IMR-90 (cell line): ENCODE data around the gene ZNF133. TPM values are rescaled to one million over a fixed set of nuclear protein-coding genes. Genes with fewer than 3 reads are reported as not detected.

ENCODE experiments used
- ATAC-seq: fragments of 200-7000 bp; cut with Tn5 transposase; 2 replicates; pipeline ENCODE4 v1.9.1; 2020; ENCODE audit warnings: low read depth, mild to moderate bottlenecking, moderate library complexity
- BruUV-seq: library from RNA; stranded (reverse); fragments of 400-500 nt; replicated peaks from 2 replicates; lab custom pipeline; 2021; lab: Mats Ljungman, UMichigan
- CTCF ChIA-PET: fragments of 300-600 bp; formaldehyde crosslinking; extraction: SDS; loops from one replicate; lab custom pipeline; 2021; ENCODE audit warnings: antibody characterized with exemption; lab: Yijun Ruan, JAX
- POLR2A ChIA-PET: fragments of 300-600 bp; sonication (Branson Sonifier 250); formaldehyde crosslinking; loops from one replicate; lab custom pipeline; 2022; ENCODE audit warnings: antibody characterized with exemption; ENCODE audit not compliant: unreplicated experiment; lab: Charles Lee
- DNase-seq: peaks from one replicate; pipeline ENCODE4 v3.0.0; 2013
- H2AFZ ChIP-seq: replicated peaks from 2 replicates; pipeline ENCODE3; 2013; ENCODE audit warnings: low read length, mild to moderate bottlenecking; ENCODE audit not compliant: poor library complexity
- H2AK5ac ChIP-seq: 2 replicates; pipeline ENCODE4 v1.6.1; 2013; ENCODE audit warnings: low read depth, low read length, inconsistent platforms
- H2AK9ac ChIP-seq: replicated peaks from 2 replicates; pipeline ENCODE3; 2013; ENCODE audit warnings: mild to moderate bottlenecking, low read depth, low read length, moderate library complexity; ENCODE audit not compliant: poor library complexity
- H2BK120ac ChIP-seq: 2 replicates; pipeline ENCODE4 v1.6.1; 2013; ENCODE audit warnings: low read depth, low read length, inconsistent platforms
- H2BK15ac ChIP-seq: 3 replicates; pipeline ENCODE4 v1.6.1; 2013; ENCODE audit warnings: low read depth, low read length, inconsistent platforms
- H2BK20ac ChIP-seq: 2 replicates; pipeline ENCODE4 v1.6.1; 2013; ENCODE audit warnings: low read depth, mild to moderate bottlenecking, inconsistent platforms, low read length, moderate library complexity
- H2BK5ac ChIP-seq: 2 replicates; pipeline ENCODE4 v1.6.1; 2013; ENCODE audit warnings: mild to moderate bottlenecking, low read depth, low read length, inconsistent platforms; ENCODE audit not compliant: poor library complexity, severe bottlenecking
- H3K14ac ChIP-seq: replicated peaks from 2 replicates; pipeline ENCODE4 v1.6.1; 2013; ENCODE audit warnings: low read depth, low read length, inconsistent platforms
- H3K18ac ChIP-seq: 2 replicates; pipeline ENCODE4 v1.6.1; 2013; ENCODE audit warnings: low read depth, low read length, control low read depth
- H3K23ac ChIP-seq: 2 replicates; pipeline ENCODE4 v1.6.1; 2013; ENCODE audit warnings: low read depth, low read length, inconsistent platforms
- H3K27ac ChIP-seq: 2 replicates; pipeline ENCODE4 v1.5.1; 2013; ENCODE audit warnings: mild to moderate bottlenecking, control low read depth, low read length; ENCODE audit not compliant: insufficient read depth
- H3K27me3 ChIP-seq: 2 replicates; pipeline ENCODE4 v1.6.1; 2013; ENCODE audit warnings: low read length; ENCODE audit not compliant: control insufficient read depth, insufficient read depth
- H3K36me3 ChIP-seq: 2 replicates; pipeline ENCODE4 v1.6.1; 2013; ENCODE audit warnings: low read length, mixed read lengths; ENCODE audit not compliant: control insufficient read depth, insufficient read depth
- H3K4ac ChIP-seq: 2 replicates; pipeline ENCODE4 v1.6.1; 2013; ENCODE audit warnings: low read depth, low read length, inconsistent platforms
- H3K4me1 ChIP-seq: 2 replicates; pipeline ENCODE4 v1.6.1; 2013; ENCODE audit warnings: low read length, mixed read lengths; ENCODE audit not compliant: control insufficient read depth, insufficient read depth
- H3K4me2 ChIP-seq: 2 replicates; pipeline ENCODE4 v1.6.1; 2013; ENCODE audit warnings: low read depth, mild to moderate bottlenecking, control low read depth, low read length, moderate library complexity
- H3K4me3 ChIP-seq: 2 replicates; pipeline ENCODE4 v1.5.1; 2013; ENCODE audit warnings: low read depth, mild to moderate bottlenecking, control low read depth, low read length, moderate library complexity; ENCODE audit not compliant: insufficient read depth
- H3K56ac ChIP-seq: 2 replicates; pipeline ENCODE4 v1.6.1; 2013; ENCODE audit warnings: low read length, inconsistent platforms; ENCODE audit not compliant: insufficient read depth; ENCODE audit errors: extremely low read depth
- H3K79me1 ChIP-seq, 2 experiments: 2 replicates each; pipeline ENCODE4 v1.6.1; 2013; ENCODE audit warnings: low read length in 2 of 2, inconsistent platforms in 1 of 2, low read depth in 1 of 2
- H3K9ac ChIP-seq: 2 replicates; pipeline ENCODE4 v1.6.1; 2013; ENCODE audit warnings: low read depth, low read length, control low read depth
- H3K9me1 ChIP-seq: 2 replicates; pipeline ENCODE4 v1.6.1; 2013; ENCODE audit warnings: low read length, inconsistent platforms; ENCODE audit not compliant: insufficient read depth
- H3K9me3 ChIP-seq: 2 replicates; pipeline ENCODE4 v1.6.1; 2013; ENCODE audit warnings: low read length; ENCODE audit not compliant: control insufficient read depth, insufficient read depth
- H4K20me1 ChIP-seq: 2 replicates; pipeline ENCODE4 v1.6.1; 2013; ENCODE audit warnings: low read length, inconsistent platforms; ENCODE audit not compliant: insufficient read depth
- H4K5ac ChIP-seq: 2 replicates; pipeline ENCODE4 v1.6.1; 2013; ENCODE audit warnings: mild to moderate bottlenecking, low read depth, low read length, control low read depth
- H4K8ac ChIP-seq, 2 experiments: 2 replicates each; pipeline ENCODE4 v1.6.1; 2013; ENCODE audit warnings: low read depth in 2 of 2, low read length in 2 of 2, control low read depth in 1 of 2, inconsistent platforms in 1 of 2
- H4K91ac ChIP-seq: 2 replicates; pipeline ENCODE4 v1.6.1; 2013; ENCODE audit warnings: low read depth, low read length, inconsistent platforms; ENCODE audit not compliant: insufficient read depth
- BHLHE40 ChIP-seq: fragments of 150-350 bp; IDR thresholded peaks from 2 replicates; pipeline ENCODE4 v1.6.1; 2016; ENCODE audit warnings: mild to moderate bottlenecking, low read depth, low read length
- CEBPB ChIP-seq: IDR thresholded peaks from 2 replicates; pipeline ENCODE4 v1.6.1; 2012; ENCODE audit warnings: low read depth, low read length, improper control_type of control experiment
- CHD1 ChIP-seq: IDR thresholded peaks from 2 replicates; pipeline ENCODE4 v1.6.1; 2012; ENCODE audit warnings: low read depth, low read length, improper control_type of control experiment
- ELK1 ChIP-seq: fragments of 150-350 bp; IDR thresholded peaks from 2 replicates; pipeline ENCODE4 v1.6.1; 2016; ENCODE audit warnings: low read depth, mild to moderate bottlenecking, low read length, moderate library complexity, borderline replicate concordance
- FOS ChIP-seq: fragments of 150-350 bp; IDR thresholded peaks from 2 replicates; pipeline ENCODE4 v1.6.1; 2016; ENCODE audit warnings: low read depth, low read length
- MAFK ChIP-seq: IDR thresholded peaks from 2 replicates; pipeline ENCODE4 v1.6.1; 2012; ENCODE audit warnings: low read depth, low read length, improper control_type of control experiment
- MAZ ChIP-seq: IDR thresholded peaks from 2 replicates; pipeline ENCODE4 v1.6.1; 2012; ENCODE audit warnings: low read depth, mild to moderate bottlenecking, low read length, improper control_type of control experiment, moderate library complexity, borderline replicate concordance
- MXI1 ChIP-seq: IDR thresholded peaks from 2 replicates; pipeline ENCODE4 v1.6.1; 2012; ENCODE audit warnings: low read depth, mild to moderate bottlenecking, low read length, moderate library complexity, borderline replicate concordance
- NFE2L2 ChIP-seq: fragments of 150-350 bp; IDR thresholded peaks from 2 replicates; pipeline ENCODE4 v1.6.1; 2016; ENCODE audit warnings: low read depth, mild to moderate bottlenecking, low read length
- POLR2A ChIP-seq: IDR thresholded peaks from 2 replicates; pipeline ENCODE4 v1.6.1; 2012; ENCODE audit warnings: mild to moderate bottlenecking, low read depth, low read length
- RAD21 ChIP-seq: IDR thresholded peaks from 2 replicates; pipeline ENCODE4 v1.6.1; 2012; ENCODE audit warnings: low read length, improper control_type of control experiment
- RCOR1 ChIP-seq: IDR thresholded peaks from 2 replicates; pipeline ENCODE4 v1.6.1; 2012; ENCODE audit warnings: mild to moderate bottlenecking, low read length, improper control_type of control experiment; ENCODE audit not compliant: insufficient replicate concordance
- RFX5 ChIP-seq: IDR thresholded peaks from 2 replicates; pipeline ENCODE4 v1.8.0; 2012; ENCODE audit warnings: low read depth, mild to moderate bottlenecking, low read length, moderate library complexity
- SMC3 ChIP-seq: fragments of 150-350 bp; IDR thresholded peaks from 2 replicates; pipeline ENCODE4 v1.6.1; 2016; ENCODE audit warnings: low read depth, mild to moderate bottlenecking, antibody characterized with exemption, low read length, moderate library complexity
- USF2 ChIP-seq: fragments of 150-350 bp; IDR thresholded peaks from 2 replicates; pipeline ENCODE4 v1.6.1; 2017; ENCODE audit warnings: mild to moderate bottlenecking, antibody characterized with exemption, low read length, low read depth
- WGBS, 2 experiments: methylation state at CpG; one replicate each; pipeline versions ENCODE4 v1.1.5 to v1.1.7; 2013; ENCODE audit warnings: missing lambda C conversion rate in 2 of 2; ENCODE audit not compliant: insufficient read length in 1 of 2; ENCODE audit errors: extremely low coverage in 2 of 2; 5-methylcytosine and 5-hydroxymethylcytosine counted together
- dilution Hi-C: fragments of 300-500 bp; cut with HindIII; formaldehyde crosslinking; loops from one replicate; pipeline ENCODE4 v1.14.3; 2018; ENCODE audit warnings: low sequenced_read_pairs; ENCODE audit not compliant: unreplicated experiment
- in situ Hi-C: fragments of 300-500 bp; cut with MboI; formaldehyde crosslinking; loops from 3 replicates; pipeline ENCODE4 v1.14.3; 2019; ENCODE audit warnings: low sequenced_read_pairs, inconsistent platforms, mixed read lengths
- intact Hi-C: fragments of 100-400 bp; cut with micrococcal nuclease; formaldehyde crosslinking; loops from 2 replicates; pipeline ENCODE4 v1.10.0; 2022
- polyA plus RNA-seq, 3 experiments: library from polyadenylated mRNA; depleted of rRNA; stranded (reverse); fragments of >200 nt; gene quantifications; 2 replicates each; pipeline ENCODE4 v1.2.3, GENCODE V29; 2012; ENCODE audit warnings: low replicate concordance in 1 of 3
- total RNA-seq: library from RNA; depleted of rRNA; stranded (reverse); fragments of >200 nt; gene quantifications from 2 replicates; pipeline ENCODE4 v1.2.3, GENCODE V29; 2012
- TF ChIP-seq, protein P1 (sequence below): conservative IDR thresholded peaks from 2 replicates; pipeline ENCODE4 v1.5.1; 2012; ENCODE audit warnings: mild to moderate bottlenecking, low read depth, low read length, improper control_type of control experiment

Gene ZNF133
- total and polyA plus RNA-seq, 2 of the 4 experiments (the other 2 are of a cell fraction), result 18.3 to 33.5 TPM

DNA sequence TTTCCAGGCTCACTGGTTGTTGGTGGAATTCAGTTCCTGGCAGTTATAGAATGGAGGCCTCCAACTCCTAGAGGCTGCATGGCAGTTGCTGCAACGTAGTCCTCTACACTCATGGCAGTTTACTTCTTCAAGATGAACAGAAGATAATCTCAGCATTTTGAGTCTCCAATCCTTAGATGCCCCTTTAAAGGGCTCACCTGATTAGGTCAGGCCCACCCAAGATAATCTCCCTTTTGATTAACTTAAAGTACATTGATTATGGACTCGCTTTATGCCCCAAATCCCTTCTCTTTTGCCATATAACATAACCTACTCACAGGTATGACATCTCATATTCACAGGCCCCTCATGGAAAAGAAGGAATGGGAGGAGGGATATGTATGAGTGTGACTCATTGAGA is 76.4 kb downstream of the ZNF133 start:
- POLR2A ChIA-PET, result no interaction called here
- Histone ChIP-seq H3K14ac (no peak overlapping the region), H4K91ac (no peak overlapping the region), H3K9ac (no peak overlapping the region), H3K4me2 (no peak overlapping the region), H3K79me1 (no peaks in the 10 kb centered on the region), H4K20me1 (no peaks in the 10 kb centered on the region), H3K36me3 (no peaks in the 10 kb centered on the region), H3K27ac (no peak overlapping the region), H3K4me3 (no peak overlapping the region), H2BK120ac (no peak overlapping the region), H2AK9ac (no peak overlapping the region), H3K4ac (no peak overlapping the region), H3K9me3 (no peaks in the 10 kb centered on the region), H3K18ac (no peak overlapping the region), H2AFZ (no peak overlapping the region), H2AK5ac (no peak overlapping the region), H4K8ac (no peak overlapping the region), H4K5ac (no peak overlapping the region), H2BK5ac (no peak overlapping the region), H3K4me1 (no peaks in the 10 kb centered on the region), H3K9me1 (no peaks in the 10 kb centered on the region), H3K27me3 (no peaks in the 10 kb centered on the region; the same call in 1 of the 2 replicates), H2BK15ac (no peak overlapping the region), H2BK20ac (no peak overlapping the region), H3K23ac (no peak overlapping the region), H3K56ac (no peak overlapping the region)
- dilution Hi-C loops, result no loop called here
- no peak for ATAC-seq
- no CpG with 5 or more reads among the region's 2 CpGs for WGBS, 2 experiments
- no TSS peak for BruUV-seq
- DNase-seq, result no peak
- in situ Hi-C loops, result no loop called here
- intact Hi-C loops, result no loop called here
- CTCF ChIA-PET, result no interaction called here
- TF ChIP-seq USF2 (no peak), MAFK (no peak), RAD21 (no peak), MAZ (no peak), RFX5 (no peak), CHD1 (no peak), ELK1 (no peak), POLR2A (no peak), FOS (no peak), RCOR1 (no peak), MXI1 (no peak), SMC3 (no peak), NFE2L2 (no peak), CEBPB (no peak), BHLHE40 (no peak)
- TF ChIP-seq, protein P1, sequence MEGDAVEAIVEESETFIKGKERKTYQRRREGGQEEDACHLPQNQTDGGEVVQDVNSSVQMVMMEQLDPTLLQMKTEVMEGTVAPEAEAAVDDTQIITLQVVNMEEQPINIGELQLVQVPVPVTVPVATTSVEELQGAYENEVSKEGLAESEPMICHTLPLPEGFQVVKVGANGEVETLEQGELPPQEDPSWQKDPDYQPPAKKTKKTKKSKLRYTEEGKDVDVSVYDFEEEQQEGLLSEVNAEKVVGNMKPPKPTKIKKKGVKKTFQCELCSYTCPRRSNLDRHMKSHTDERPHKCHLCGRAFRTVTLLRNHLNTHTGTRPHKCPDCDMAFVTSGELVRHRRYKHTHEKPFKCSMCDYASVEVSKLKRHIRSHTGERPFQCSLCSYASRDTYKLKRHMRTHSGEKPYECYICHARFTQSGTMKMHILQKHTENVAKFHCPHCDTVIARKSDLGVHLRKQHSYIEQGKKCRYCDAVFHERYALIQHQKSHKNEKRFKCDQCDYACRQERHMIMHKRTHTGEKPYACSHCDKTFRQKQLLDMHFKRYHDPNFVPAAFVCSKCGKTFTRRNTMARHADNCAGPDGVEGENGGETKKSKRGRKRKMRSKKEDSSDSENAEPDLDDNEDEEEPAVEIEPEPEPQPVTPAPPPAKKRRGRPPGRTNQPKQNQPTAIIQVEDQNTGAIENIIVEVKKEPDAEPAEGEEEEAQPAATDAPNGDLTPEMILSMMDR, result no peak
